Measurements from ENCODE around the gene PNPT1.
"Not testable (repeated sequence)": the region's sequence is repeated elsewhere in the genome, so short reads cannot be mapped to it uniquely, and the experiment has no call there.

The PNPT1 gene

GRCh38 chr2:55598056-55598795 is 95.4 kb downstream of the PNPT1 start:
- no peak for TF ChIP-seq GATA1 (IDR thresholded peaks at IDR 0.05; ENCODE audit: low read depth, low read length)
- TF ChIP-seq POLR2A (IDR thresholded peaks at IDR 0.05; ENCODE audit: low read length): no peak
- DNase-seq: no peak

GRCh38 chr2:55596795-55597194 is 96.8 kb downstream of the PNPT1 start:
- DNase-seq: not testable (repeated sequence)

GRCh38 chr2:55595536-55595935 is 98.1 kb downstream of the PNPT1 start:
- no peak for TF ChIP-seq GATA1 (IDR thresholded peaks at IDR 0.05; ENCODE audit: low read depth, low read length)
- no peak for TF ChIP-seq POLR2A (IDR thresholded peaks at IDR 0.05; ENCODE audit: low read length)
- DNase-seq: no peak

GRCh38 chr2:55592130-55592529 is 101.5 kb downstream of the PNPT1 start:
- no peak for DNase-seq

GRCh38 chr2:55590810-55591440 is 102.7 kb downstream of the PNPT1 start:
- TF ChIP-seq POLR2A (IDR thresholded peaks at IDR 0.05; ENCODE audit: low read length) (no peak), GATA1 (IDR thresholded peaks at IDR 0.05; ENCODE audit: low read depth, low read length) (no peak)
- peak in 1 of 2 experiments; percentile 48 for DNase-seq

More at GRCh38 chr2:55592130-55592529, 101.5 kb downstream of the PNPT1 start:
- no peak for TF ChIP-seq POLR2A (IDR thresholded peaks at IDR 0.05; ENCODE audit: low read length)
- no peak for TF ChIP-seq GATA1 (IDR thresholded peaks at IDR 0.05; ENCODE audit: low read depth, low read length)

GRCh38 chr2:55585451-55586080 is 108.1 kb downstream of the PNPT1 start:
- no peak for DNase-seq
- TF ChIP-seq GATA1 (IDR thresholded peaks at IDR 0.05; ENCODE audit: low read depth, low read length) (no peak), POLR2A (IDR thresholded peaks at IDR 0.05; ENCODE audit: low read length) (no peak)

Measured in erythroblast (primary cell).